Endothelial cell of umbilical vein (primary cell): Measurements from ENCODE around the gene MED6. TPM values are rescaled to one million over a fixed set of nuclear protein-coding genes. Genes with fewer than 3 reads are reported as not detected.

Experiments used
- BruUV-seq: library from RNA; stranded (reverse); fragments of 400-500 nt; replicated peaks from 2 replicates; lab custom pipeline; 2021; lab: Mats Ljungman, UMichigan
- CTCF ChIA-PET: fragments of 300-600, 350-600 bp; sonication (Branson Sonifier 250); formaldehyde crosslinking; loops from one replicate; lab custom pipeline; 2021; ENCODE audit warnings: antibody characterized with exemption, inconsistent platforms; lab: Charles Lee
- POLR2A ChIA-PET: fragments of 300-600, 350-600 bp; sonication (Branson Sonifier 250); formaldehyde crosslinking; loops from one replicate; lab custom pipeline; 2021; ENCODE audit warnings: antibody characterized with exemption, inconsistent platforms; lab: Charles Lee
- DNase-seq: peaks from one replicate; pipeline ENCODE4 v3.0.0-alpha.2; 2011; ENCODE audit warnings: low read depth, low spot score
- FAIRE-seq: peaks from 2 replicates; lab custom pipeline; 2011; peaks lifted over from hg19 to GRCh38; lab: Jason Lieb, UNC
- H2AFZ ChIP-seq: 2 replicates; pipeline ENCODE4 v1.6.0; 2012; ENCODE audit warnings: low read depth, low read length, control low read depth, inconsistent platforms
- H3K27ac ChIP-seq: 2 replicates; pipeline ENCODE4 v1.5.1; 2011; ENCODE audit warnings: low read depth, mild to moderate bottlenecking, control low read depth, low read length, moderate library complexity; ENCODE audit not compliant: insufficient read depth
- H3K27me3 ChIP-seq, 2 experiments: 2 replicates each; pipeline versions ENCODE4 v1.6.0 to v1.6.1; 2011; ENCODE audit warnings: low read length in 2 of 2, mixed read lengths in 1 of 2; ENCODE audit not compliant: control insufficient read depth in 2 of 2, insufficient read depth in 2 of 2
- H3K36me3 ChIP-seq, 2 experiments: 2 replicates in 1 of 2; 3 replicates in 1 of 2; pipeline ENCODE4 v1.5.1; 2011; ENCODE audit warnings: low read length in 2 of 2, mild to moderate bottlenecking in 1 of 2, moderate library complexity in 1 of 2; ENCODE audit not compliant: control insufficient read depth in 2 of 2, insufficient read depth in 2 of 2; ENCODE audit errors: extremely low read depth in 1 of 2
- H3K4me1 ChIP-seq: 3 replicates; pipeline ENCODE4 v1.5.1; 2011; ENCODE audit warnings: mild to moderate bottlenecking, low read length; ENCODE audit not compliant: control insufficient read depth, insufficient read depth; ENCODE audit errors: extremely low read depth
- H3K4me2 ChIP-seq: 2 replicates; pipeline ENCODE4 v1.6.1; 2011; ENCODE audit warnings: low read length, control low read depth, mixed read lengths; ENCODE audit not compliant: insufficient read depth
- H3K4me3 ChIP-seq, 3 experiments: fragments of 200-600 bp in 1 of 3; sonication (generic), shearing (Covaris generic) in 1 of 3; replicated peaks in 1 of 3; 2 replicates each; pipeline ENCODE4 v1.5.1; 2011 to 2016; ENCODE audit warnings: control low read depth in 3 of 3, low read length in 3 of 3, mild to moderate bottlenecking in 2 of 3, inconsistent platforms in 1 of 3, low read depth in 1 of 3, moderate library complexity in 1 of 3; ENCODE audit not compliant: insufficient read depth in 1 of 3
- H3K79me2 ChIP-seq: 2 replicates; pipeline ENCODE4 v1.6.0; 2012; ENCODE audit warnings: low read length, inconsistent platforms; ENCODE audit not compliant: control insufficient read depth, insufficient read depth
- H3K9ac ChIP-seq: replicated peaks from 2 replicates; pipeline ENCODE3; 2011; ENCODE audit warnings: low read length, control low read depth; ENCODE audit not compliant: insufficient read depth; ENCODE audit errors: extremely low read depth
- H3K9me1 ChIP-seq: replicated peaks from 3 replicates; pipeline ENCODE4 v1.6.0; 2011; ENCODE audit warnings: mild to moderate bottlenecking, low read length; ENCODE audit not compliant: control insufficient read depth, insufficient read depth; ENCODE audit errors: extremely low read depth
- H3K9me3 ChIP-seq: replicated peaks from 2 replicates; pipeline ENCODE4 v1.5.1; 2012; ENCODE audit warnings: low read length, inconsistent platforms; ENCODE audit not compliant: control insufficient read depth, insufficient read depth
- H4K20me1 ChIP-seq: replicated peaks from 2 replicates; pipeline ENCODE3; 2011; ENCODE audit warnings: mild to moderate bottlenecking, low read length; ENCODE audit not compliant: control insufficient read depth, insufficient read depth; ENCODE audit errors: extremely low read depth
- CTCF ChIP-seq, 2 donors: IDR thresholded peaks; 1 replicate in 1 of 2; 2 replicates in 1 of 2; pipeline ENCODE4 v1.5.1; 2011; ENCODE audit warnings: low read length in 2 of 2, mild to moderate bottlenecking in 2 of 2, moderate library complexity in 2 of 2, control low read depth in 1 of 2, inconsistent platforms in 1 of 2, low read depth in 1 of 2; ENCODE audit not compliant: insufficient read depth in 1 of 2; ENCODE audit errors: extremely low read depth in 1 of 2
- EZH2 ChIP-seq: IDR thresholded peaks from 2 replicates; pipeline ENCODE4 v1.6.1; 2012; ENCODE audit warnings: borderline replicate concordance, low read depth, mild to moderate bottlenecking, moderate library complexity, low read length, inconsistent platforms; ENCODE audit not compliant: severe bottlenecking
- FOS ChIP-seq: IDR thresholded peaks from 2 replicates; pipeline ENCODE4 v1.6.1; 2011; ENCODE audit warnings: mild to moderate bottlenecking, low read length, moderate library complexity, borderline replicate concordance; ENCODE audit not compliant: insufficient read depth
- GATA2 ChIP-seq: IDR thresholded peaks from 2 replicates; pipeline ENCODE4 v1.7.0; 2011; ENCODE audit warnings: low read depth, mild to moderate bottlenecking, moderate library complexity, mixed read lengths, low read length; ENCODE audit not compliant: insufficient read length, insufficient read depth
- JUN ChIP-seq: IDR thresholded peaks from 2 replicates; pipeline ENCODE4 v1.6.1; 2011; ENCODE audit warnings: borderline replicate concordance, low read depth; ENCODE audit not compliant: insufficient read length, insufficient read depth
- MAX ChIP-seq: IDR thresholded peaks from 2 replicates; pipeline ENCODE4 v1.6.1; 2011; ENCODE audit not compliant: insufficient read depth, insufficient read length
- MYC ChIP-seq: IDR thresholded peaks from one replicate; pipeline ENCODE4 v1.6.1; 2011; ENCODE audit warnings: mild to moderate bottlenecking, low read depth, low read length
- POLR2A ChIP-seq: IDR thresholded peaks from 2 replicates; pipeline ENCODE4 v1.6.1; 2012; ENCODE audit warnings: low read depth, mild to moderate bottlenecking, control low read depth, low read length
- POLR2AphosphoS5 ChIP-seq: IDR thresholded peaks from 2 replicates; pipeline ENCODE4 v1.6.1; 2012; ENCODE audit warnings: low read depth, mild to moderate bottlenecking, control low read depth, low read length, moderate library complexity; ENCODE audit not compliant: insufficient read depth
- dilution Hi-C: fragments of 300-500 bp; cut with MboI; formaldehyde crosslinking; loops from one replicate; pipeline ENCODE4 v1.15.0; 2019; ENCODE audit warnings: low sequenced_read_pairs; ENCODE audit not compliant: extremely low pct_ligation_motif_present
- intact Hi-C: fragments of 100-400 bp; cut with micrococcal nuclease; formaldehyde crosslinking; loops from one replicate; pipeline ENCODE4 v1.10.0; 2022
- polyA plus RNA-seq, 4 experiments: library from polyadenylated mRNA; depleted of rRNA in 3 of 4; stranded (reverse) in 3 of 4; unstranded in 1 of 4; fragments of >200 nt; gene quantifications; 2 replicates each; pipeline versions ENCODE4 v1.2.1 to v1.2.3, GENCODE V29; 2011 to 2012; ENCODE audit warnings: missing spikeins in 1 of 4
- total RNA-seq: library from RNA; stranded (reverse); gene quantifications from 2 replicates; pipeline ENCODE4 v1.2.3, GENCODE V29; 2021

MED6 gene
- total and polyA plus RNA-seq, 2 donors (not counting 3 experiments of a cell fraction or from before 2014, with no cell fraction given): 22.8 to 41.5 TPM

DNA sequence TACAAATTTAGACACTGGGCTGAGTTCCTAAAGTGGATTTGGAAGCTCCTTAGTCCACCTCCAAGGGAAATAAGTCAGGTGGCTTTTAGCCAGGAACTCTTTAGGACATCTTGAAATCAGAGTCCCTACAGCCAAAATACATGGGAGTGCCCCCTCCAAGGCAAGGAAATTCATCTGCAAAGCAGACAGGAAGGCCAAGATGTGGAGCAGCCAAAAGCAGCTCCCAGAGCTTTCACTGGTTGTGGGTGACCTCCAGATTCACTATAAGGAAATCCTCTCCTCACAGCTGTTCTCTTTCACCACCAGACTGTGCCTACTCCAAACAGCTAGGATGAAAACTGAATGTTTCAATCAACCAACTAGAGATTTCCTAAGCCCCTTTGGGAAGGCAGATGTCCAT lies 47.9 kb upstream of the MED6 start:
- intact Hi-C loops (no loop called here), dilution Hi-C loops (no loop called here)
- Histone ChIP-seq H3K9me3 (no peaks in the 10 kb centered on the region), H3K4me1 (no peaks in the 10 kb centered on the region), H3K4me2 (no peak overlapping the region), H3K9ac (no peak overlapping the region), H4K20me1 (no peaks in the 10 kb centered on the region), H2AFZ (no peak overlapping the region), H3K4me3 (no peak overlapping the region), H3K9me1 (no peaks in the 10 kb centered on the region), H3K27me3 (peaks cover 8 to 9% of the 10 kb centered on the region in 2 experiments), H3K36me3 (no peaks in the 10 kb centered on the region), H3K79me2 (no peaks in the 10 kb centered on the region), H3K27ac (no peak overlapping the region)
- BruUV-seq: no TSS peak
- ChIA-PET CTCF (interaction anchor here (1.4 kb wide), 2 partner anchors 18 to 561 kb away, joined by 3 to 4 read pairs; no protein-coding TSS in a partner anchor), POLR2A (no interaction called here)
- no peak for FAIRE-seq
- DNase-seq: no peak
- TF ChIP-seq GATA2 (no peak), MAX (no peak), JUN (no peak), POLR2A (no peak), CTCF (IDR thresholded peaks at IDR 0.05; ENCODE audit: extremely low read depth in 1 of 2, insufficient read depth in 1 of 2, low read depth in 1 of 2, low read length in 2 of 2) (no peak), MYC (no peak), POLR2AphosphoS5 (no peak), FOS (no peak), EZH2 (no peak)
